ENCODE results near the gene BIRC3.
"Not testable (repeated sequence)": the region's sequence is repeated elsewhere in the genome, so short reads cannot be mapped to it uniquely, and the experiment has no call there.

The BIRC3 gene

DNA sequence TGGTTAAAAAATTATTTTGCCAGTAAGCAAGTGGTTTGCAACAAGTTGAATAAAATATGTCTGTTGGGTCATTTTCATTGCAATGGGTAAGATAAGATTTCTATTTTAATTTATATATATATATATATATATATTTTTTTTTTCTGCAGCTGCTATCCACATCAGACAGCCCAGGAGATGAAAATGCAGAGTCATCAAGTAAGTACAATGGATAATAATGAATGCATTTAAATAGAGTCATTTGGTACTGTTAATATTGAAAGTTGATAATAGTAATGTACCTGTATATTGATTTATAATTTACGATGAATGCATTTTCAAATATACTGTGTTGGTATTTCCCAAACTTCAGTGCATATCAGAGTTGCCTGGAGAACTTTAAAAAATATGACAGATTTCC, 11.5 kb downstream of the BIRC3 start:
- no peak for DNase-seq (ENCODE audit: low read depth)

GRCh38 chr11:102330231-102330630, 12.9 kb downstream of the BIRC3 start:
- DNase-seq (ENCODE audit: low read depth), result no peak

GRCh38 chr11:102331341-102331740, 14.1 kb downstream of the BIRC3 start:
- DNase-seq (ENCODE audit: low read depth), result no peak

DNA sequence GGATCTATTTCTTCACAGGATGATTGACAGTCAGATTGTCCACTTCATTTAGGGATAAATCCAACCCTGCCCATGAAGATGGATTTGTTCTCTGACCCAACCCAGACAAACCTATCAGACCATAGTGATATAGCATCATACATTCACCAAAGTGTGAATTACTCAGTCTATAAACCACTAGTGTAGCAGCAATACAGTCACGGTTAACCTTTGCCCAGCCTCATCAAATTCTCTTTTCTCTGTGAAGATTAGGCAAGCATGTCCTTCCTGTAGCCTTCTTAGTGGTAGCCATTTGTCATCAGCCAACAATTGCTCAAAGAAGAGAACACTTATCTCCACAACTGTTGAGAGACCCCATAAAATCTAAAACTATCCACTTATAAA, 15.3 kb downstream of the BIRC3 start:
- no peak for DNase-seq (ENCODE audit: low read depth)

GRCh38 chr11:102338479-102339010, 21.3 kb downstream of the BIRC3 start:
- DNase-seq (ENCODE audit: low read depth), result no peak

- not testable (repeated sequence) for DNase-seq (ENCODE audit: low read depth)
Observed at GRCh38 chr11:102341311-102341710, 24.0 kb downstream of the BIRC3 start.

DNA sequence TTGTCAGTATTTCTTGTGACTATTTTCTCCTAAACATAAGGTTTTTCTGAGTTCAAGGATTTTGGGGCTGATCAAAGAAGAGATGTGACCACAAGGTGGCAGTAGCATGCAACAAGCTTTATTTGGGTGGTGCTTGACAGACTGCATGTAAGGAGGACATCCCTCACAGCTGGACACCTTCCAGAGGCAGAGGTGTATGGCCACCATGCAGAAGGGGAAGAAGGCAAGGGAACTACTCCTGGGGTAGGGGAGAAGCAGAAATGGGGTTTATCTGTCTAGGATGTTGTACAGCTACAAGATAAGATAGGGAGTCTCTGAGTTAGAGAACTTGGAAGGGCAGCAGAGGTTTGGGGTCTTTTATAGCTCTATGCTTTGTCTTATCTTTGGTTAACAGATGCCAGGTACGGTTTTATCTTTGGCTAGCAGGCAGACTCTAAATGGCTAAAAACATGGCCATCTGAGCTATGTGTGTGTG, 24.6 kb downstream of the BIRC3 start:
- peak; percentile 46 for DNase-seq (ENCODE audit: low read depth)

- no peak for DNase-seq (ENCODE audit: low read depth)
Observed at GRCh38 chr11:102343809-102344208, 26.5 kb downstream of the BIRC3 start.

GRCh38 chr11:102345904-102346303, 28.6 kb downstream of the BIRC3 start:
- no peak for DNase-seq (ENCODE audit: low read depth)

DNA sequence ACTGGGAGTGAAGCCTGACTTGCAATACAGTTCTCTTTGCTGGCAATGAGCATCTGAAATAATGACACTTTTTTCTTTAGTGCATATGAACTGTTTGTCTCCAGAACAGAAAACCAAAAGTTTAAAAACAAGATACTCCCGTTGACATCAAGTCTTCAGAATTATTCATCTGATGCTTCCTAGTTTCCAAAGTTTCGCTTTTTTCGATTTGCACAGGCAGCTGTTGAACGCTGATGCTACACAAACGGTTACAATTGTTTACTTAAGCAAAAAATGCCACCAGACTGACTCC, 29.1 kb downstream of the BIRC3 start:
- DNase-seq (ENCODE audit: low read depth), result no peak

GRCh38 chr11:102346748-102347461, 29.6 kb downstream of the BIRC3 start, which contains the start of gene BIRC2:
BIRC2 (plus strand) TSS chr11:102347214; CDS start chr11:102349855, 2,641 bp downstream.
- peak; percentile 98 for DNase-seq (ENCODE audit: low read depth)

DNA sequence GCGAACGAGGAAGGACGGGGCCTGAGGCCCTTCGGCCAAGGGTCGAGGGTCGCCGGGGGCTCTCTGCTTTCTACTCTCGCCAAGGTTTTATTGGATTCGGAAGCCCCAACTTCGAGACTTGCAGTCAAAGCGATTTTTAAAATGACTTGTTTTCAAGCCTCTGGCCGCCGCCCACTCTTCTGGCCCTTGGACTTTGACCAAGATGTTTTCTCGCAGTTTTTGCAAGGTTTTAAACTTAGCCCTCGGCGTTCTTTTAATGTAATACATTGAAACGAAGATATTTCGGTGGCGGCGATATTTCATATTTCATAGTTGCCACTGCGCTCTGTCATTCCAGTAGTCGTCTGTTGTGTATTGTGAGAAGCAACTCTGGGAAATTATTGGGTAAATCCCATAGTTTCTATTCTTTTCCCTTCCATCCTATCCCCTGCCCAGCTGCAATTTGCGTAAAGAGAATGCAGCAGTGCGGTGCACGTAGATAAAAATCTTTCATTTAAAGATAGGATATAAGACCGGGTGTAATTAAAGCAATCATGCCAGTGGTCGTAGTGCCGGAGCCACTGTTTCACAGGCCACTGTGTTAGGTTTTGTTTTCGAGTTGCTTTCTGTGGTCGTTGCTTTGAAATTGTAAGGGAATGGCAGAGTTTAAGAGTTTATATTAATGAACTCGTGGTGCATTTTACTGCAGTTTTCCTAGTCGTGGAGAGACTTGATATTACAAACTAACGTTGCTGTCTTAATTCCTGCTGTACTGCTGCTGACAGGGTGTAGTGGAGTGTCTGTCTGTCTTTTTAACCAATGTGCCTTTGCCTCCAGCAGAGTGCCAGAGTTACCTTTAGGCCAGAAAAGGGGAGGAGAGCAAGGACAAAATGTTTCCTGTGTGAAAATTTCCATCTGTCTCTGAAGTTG, 30.4 kb downstream of the BIRC3 start:
- DNase-seq (ENCODE audit: low read depth), result no peak

- DNase-seq (ENCODE audit: low read depth), result no peak
Observed at GRCh38 chr11:102357116-102357515, 39.8 kb downstream of the BIRC3 start.

DNA sequence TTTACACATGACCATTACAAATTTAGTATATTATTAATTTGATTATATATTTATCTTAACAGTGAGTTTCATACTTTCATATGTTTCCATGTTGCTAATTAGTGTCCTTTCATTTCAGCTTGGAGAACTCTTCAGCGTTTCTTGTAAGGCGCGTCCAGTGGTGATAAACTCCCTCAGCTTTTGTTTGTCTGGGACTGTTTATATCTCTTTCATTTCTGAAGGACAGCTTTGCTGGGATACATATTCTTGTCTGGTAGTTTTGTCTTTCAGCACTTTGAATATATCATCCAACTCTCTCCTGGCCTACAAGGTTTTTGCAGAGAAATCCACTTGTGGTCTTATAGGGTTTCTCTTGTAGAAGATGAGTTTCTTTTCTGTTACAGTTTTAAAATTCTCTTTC, 42.1 kb downstream of the BIRC3 start:
- no peak for DNase-seq (ENCODE audit: low read depth)

DNA sequence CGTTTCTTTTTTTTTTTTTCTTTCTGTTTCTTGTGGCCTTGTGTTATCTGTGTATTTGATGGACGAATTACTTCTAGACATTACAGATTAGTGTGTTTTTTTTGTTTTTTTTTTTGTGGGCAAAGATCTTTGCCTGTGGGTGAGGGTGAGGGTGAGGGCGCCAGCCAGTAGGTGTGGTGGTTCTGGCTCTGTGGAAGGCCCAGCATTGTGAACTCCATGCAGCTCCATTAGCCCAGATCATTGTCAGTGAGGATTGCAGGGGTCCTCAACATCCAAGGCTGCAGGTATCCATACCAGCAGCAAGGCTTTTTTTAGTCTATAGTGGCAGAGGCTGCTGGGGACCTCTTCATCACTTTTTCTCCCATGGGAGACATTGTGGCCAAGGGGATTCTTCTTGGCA, 43.4 kb downstream of the BIRC3 start:
- DNase-seq (ENCODE audit: low read depth), result no peak

GRCh38 chr11:102361086-102362031, 44.1 kb downstream of the BIRC3 start:
- DNase-seq (ENCODE audit: low read depth), result no peak

DNA sequence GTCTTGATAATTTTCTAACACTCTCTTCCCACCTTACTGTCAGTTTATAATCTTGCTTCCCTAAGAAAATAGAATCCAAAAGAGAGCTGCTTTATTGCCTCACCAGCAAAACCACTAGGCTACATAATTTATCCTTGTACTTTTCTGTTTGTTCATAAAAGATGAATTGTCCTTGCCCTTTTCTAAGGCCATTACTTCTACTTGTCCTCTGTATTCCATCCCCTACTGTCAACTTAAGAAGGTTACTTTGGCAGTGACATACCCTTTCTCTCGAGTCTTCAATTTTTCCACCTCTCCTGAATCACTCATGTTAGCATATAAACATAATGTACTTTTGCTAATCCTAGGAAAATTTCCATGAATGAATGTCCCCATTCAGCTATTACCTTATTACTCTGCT, 47.7 kb downstream of the BIRC3 start:
- no peak for DNase-seq (ENCODE audit: low read depth)

GRCh38 chr11:102367364-102367763, 50.1 kb downstream of the BIRC3 start:
- DNase-seq (ENCODE audit: low read depth), result no peak

- no peak for DNase-seq (ENCODE audit: low read depth)
Observed at GRCh38 chr11:102368472-102368871, 51.2 kb downstream of the BIRC3 start.

DNA sequence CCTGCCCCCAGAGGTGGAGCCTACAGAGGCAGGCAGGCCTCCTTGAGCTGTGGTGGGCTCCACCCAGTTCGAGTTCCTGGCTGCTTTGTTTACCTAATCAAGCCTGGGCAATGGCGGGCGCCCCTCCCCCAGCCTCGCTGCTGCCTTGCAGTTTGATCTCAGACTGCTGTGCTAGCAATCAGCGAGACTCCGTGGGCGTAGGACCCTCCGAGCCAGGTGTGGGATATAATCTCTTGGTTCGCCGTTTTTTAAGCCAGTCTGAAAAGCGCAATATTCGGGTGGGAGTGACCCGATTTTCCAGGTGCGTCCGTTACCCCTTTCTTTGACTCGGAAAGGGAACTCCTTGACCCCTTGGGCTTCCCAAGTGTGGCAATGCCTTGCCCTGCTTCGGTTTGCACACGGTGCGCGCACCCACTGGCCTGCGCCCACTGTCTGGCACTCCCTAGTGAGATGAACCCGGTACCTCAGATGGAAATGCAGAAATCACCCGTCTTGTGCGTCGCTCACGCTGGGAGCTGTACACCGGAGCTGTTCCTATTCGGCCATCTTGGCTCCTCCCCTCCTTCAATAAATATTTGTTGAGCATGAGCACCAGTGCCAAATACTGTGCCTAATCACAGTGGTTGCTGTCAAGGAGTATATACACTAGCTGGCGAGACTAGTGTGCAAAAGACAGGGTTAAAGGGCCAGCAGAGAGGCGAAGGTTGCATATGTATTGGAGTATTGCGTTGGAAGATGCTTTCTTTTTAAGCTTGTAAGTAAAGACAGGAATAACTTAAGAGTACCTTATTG, 57.5 kb downstream of the BIRC3 start:
- not testable (repeated sequence) for DNase-seq (ENCODE audit: low read depth)
